ENCODE results near the gene GJD2. TPM values are rescaled to one million over a fixed set of nuclear protein-coding genes. Genes with fewer than 3 reads are reported as not detected.

Gene GJD2
- total RNA-seq, 1 experiment from 2014 or later, result not detected

- in situ Hi-C loops (cut with HindIII; ENCODE audit: low pct_unique_long_range_greater_than_20kb, low sequenced_read_pairs) (no loop called here), intact Hi-C loops (cut with micrococcal nuclease; ENCODE audit: unreplicated experiment) (no loop called here)
- BruUV-seq (replicated peaks), result no TSS peak
- CTCF ChIA-PET, result no interaction called here
- TF ChIP-seq TCF7L2 (IDR thresholded peaks at IDR 0.05; ENCODE audit: low read depth, low read length) (no peak), POLR2AphosphoS5 (IDR thresholded peaks at IDR 0.05; ENCODE audit: low read depth, low read length) (no peak), SIN3A (IDR thresholded peaks at IDR 0.05; ENCODE audit: borderline replicate concordance, insufficient read depth, low read depth, low read length) (no peak), REST (IDR thresholded peaks at IDR 0.05; ENCODE audit: insufficient read depth in 1 of 2, low read depth in 2 of 2, low read length in 1 of 2) (no peak), CTCF (IDR thresholded peaks at IDR 0.05) (no peak)
- H3K36me3 ChIP-seq (ENCODE audit: control insufficient read depth, insufficient read depth, low read length), result no peaks in the 10 kb centered on the region
- ATAC-seq (no peak), DNase-seq (ENCODE audit: low read depth, low spot score) (no peak)
- H3K27ac ChIP-seq (ENCODE audit: low read length), result no peak overlapping the region
- POLR2A ChIA-PET, result no interaction called here
- H3K4me1 ChIP-seq (ENCODE audit: control insufficient read depth, insufficient read depth, low read length), result no peaks in the 10 kb centered on the region
- H3K27me3 ChIP-seq (ENCODE audit: control insufficient read depth, insufficient read depth, low read length), result no peaks in the 10 kb centered on the region
- no peaks in the 10 kb centered on the region for H3K9me3 ChIP-seq (ENCODE audit: control insufficient read depth, insufficient read depth, low read depth, low read length)
- H3K4me3 ChIP-seq (ENCODE audit: low read depth in 2 of 2, low read length in 2 of 2), result no peak overlapping the region
These were observed 28.1 kb upstream of the GJD2 start for GRCh38 chr15:34782901-34783300.

- no TSS peak for BruUV-seq (replicated peaks)
- H3K4me1 ChIP-seq (ENCODE audit: control insufficient read depth, insufficient read depth, low read length), result no peaks in the 10 kb centered on the region
- no peak for ATAC-seq
- no peak overlapping the region for H3K4me3 ChIP-seq (ENCODE audit: low read depth in 2 of 2, low read length in 2 of 2)
- DNase-seq (ENCODE audit: low read depth, low spot score), result no peak
- H3K27ac ChIP-seq (ENCODE audit: low read length), result no peak overlapping the region
- no peaks in the 10 kb centered on the region for H3K27me3 ChIP-seq (ENCODE audit: control insufficient read depth, insufficient read depth, low read length)
- ChIA-PET POLR2A (interaction anchor here (1.1 kb wide), 1 partner anchor 42 kb away, joined by 3 read pairs; no protein-coding TSS in a partner anchor), CTCF (no interaction called here)
- in situ Hi-C loops (cut with HindIII; ENCODE audit: low pct_unique_long_range_greater_than_20kb, low sequenced_read_pairs) (no loop called here), intact Hi-C loops (cut with micrococcal nuclease; ENCODE audit: unreplicated experiment) (no loop called here)
- no peaks in the 10 kb centered on the region for H3K36me3 ChIP-seq (ENCODE audit: control insufficient read depth, insufficient read depth, low read length)
- no peaks in the 10 kb centered on the region for H3K9me3 ChIP-seq (ENCODE audit: control insufficient read depth, insufficient read depth, low read depth, low read length)
- TF ChIP-seq TCF7L2 (IDR thresholded peaks at IDR 0.05; ENCODE audit: low read depth, low read length), result no peak
- no peak for TF ChIP-seq SIN3A (IDR thresholded peaks at IDR 0.05; ENCODE audit: borderline replicate concordance, insufficient read depth, low read depth, low read length)
- no peak for TF ChIP-seq REST (IDR thresholded peaks at IDR 0.05; ENCODE audit: insufficient read depth in 1 of 2, low read depth in 2 of 2, low read length in 1 of 2)
- no peak for TF ChIP-seq CTCF (IDR thresholded peaks at IDR 0.05)
- TF ChIP-seq POLR2AphosphoS5 (IDR thresholded peaks at IDR 0.05; ENCODE audit: low read depth, low read length), result no peak
These were observed 25.9 kb upstream of the GJD2 start for GRCh38 chr15:34780725-34781124.

Data from Panc1 (cell line).